Peyer's patch (tissue), 4 donors: ENCODE measurements around the gene RBMS1.

Source experiments
- POLR2A ChIP-seq, 2 donors: fragments of 450-650 bp; IDR thresholded peaks; one replicate each; pipeline ENCODE4 v1.5.1; 2017; ENCODE audit warnings: antibody characterized with exemption in 2 of 2, mild to moderate bottlenecking in 2 of 2, moderate library complexity in 2 of 2
- TF ChIP-seq, protein P1 (sequence below), 6 experiments: fragments of 450-650 bp in 4 of 6; fragments of 200-600 bp in 2 of 6; sonication (generic) in 1 of 6; IDR thresholded peaks; one replicate each; pipeline ENCODE4 v1.5.1; 2017 to 2019; ENCODE audit warnings: antibody characterized with exemption in 6 of 6, mild to moderate bottlenecking in 3 of 6, moderate library complexity in 1 of 6

DNA sequence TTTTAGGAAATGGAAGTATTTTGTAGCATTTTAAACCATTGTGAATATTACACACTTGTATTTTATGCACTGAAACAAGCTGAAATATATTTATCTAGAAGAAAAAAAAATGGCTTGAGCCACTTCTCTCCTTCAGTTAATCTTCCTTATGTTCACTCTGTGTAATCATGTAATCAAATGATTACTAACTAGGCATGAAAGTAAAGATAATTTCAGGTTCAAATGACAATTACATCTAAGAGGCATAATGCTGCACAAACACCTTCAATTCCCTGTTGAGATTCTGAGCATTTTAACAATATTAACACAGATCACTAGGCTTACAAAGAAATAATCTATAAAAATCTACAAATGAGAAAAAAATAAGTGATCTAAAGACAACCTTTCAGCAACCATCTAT, 173.9 kb downstream of the RBMS1 start:
- TF ChIP-seq POLR2A (IDR thresholded peaks at IDR 0.05) = no peak
- TF ChIP-seq, protein P1, sequence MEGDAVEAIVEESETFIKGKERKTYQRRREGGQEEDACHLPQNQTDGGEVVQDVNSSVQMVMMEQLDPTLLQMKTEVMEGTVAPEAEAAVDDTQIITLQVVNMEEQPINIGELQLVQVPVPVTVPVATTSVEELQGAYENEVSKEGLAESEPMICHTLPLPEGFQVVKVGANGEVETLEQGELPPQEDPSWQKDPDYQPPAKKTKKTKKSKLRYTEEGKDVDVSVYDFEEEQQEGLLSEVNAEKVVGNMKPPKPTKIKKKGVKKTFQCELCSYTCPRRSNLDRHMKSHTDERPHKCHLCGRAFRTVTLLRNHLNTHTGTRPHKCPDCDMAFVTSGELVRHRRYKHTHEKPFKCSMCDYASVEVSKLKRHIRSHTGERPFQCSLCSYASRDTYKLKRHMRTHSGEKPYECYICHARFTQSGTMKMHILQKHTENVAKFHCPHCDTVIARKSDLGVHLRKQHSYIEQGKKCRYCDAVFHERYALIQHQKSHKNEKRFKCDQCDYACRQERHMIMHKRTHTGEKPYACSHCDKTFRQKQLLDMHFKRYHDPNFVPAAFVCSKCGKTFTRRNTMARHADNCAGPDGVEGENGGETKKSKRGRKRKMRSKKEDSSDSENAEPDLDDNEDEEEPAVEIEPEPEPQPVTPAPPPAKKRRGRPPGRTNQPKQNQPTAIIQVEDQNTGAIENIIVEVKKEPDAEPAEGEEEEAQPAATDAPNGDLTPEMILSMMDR (IDR thresholded peaks at IDR 0.05) = no peak
